ENCODE measurements around the gene PLXND1. TPM values are rescaled to one million over a fixed set of nuclear protein-coding genes. Genes with fewer than 3 reads are reported as not detected.

Gene PLXND1
- total RNA-seq, 2 donors from 2014 or later, result 207 to 246 TPM

DNA sequence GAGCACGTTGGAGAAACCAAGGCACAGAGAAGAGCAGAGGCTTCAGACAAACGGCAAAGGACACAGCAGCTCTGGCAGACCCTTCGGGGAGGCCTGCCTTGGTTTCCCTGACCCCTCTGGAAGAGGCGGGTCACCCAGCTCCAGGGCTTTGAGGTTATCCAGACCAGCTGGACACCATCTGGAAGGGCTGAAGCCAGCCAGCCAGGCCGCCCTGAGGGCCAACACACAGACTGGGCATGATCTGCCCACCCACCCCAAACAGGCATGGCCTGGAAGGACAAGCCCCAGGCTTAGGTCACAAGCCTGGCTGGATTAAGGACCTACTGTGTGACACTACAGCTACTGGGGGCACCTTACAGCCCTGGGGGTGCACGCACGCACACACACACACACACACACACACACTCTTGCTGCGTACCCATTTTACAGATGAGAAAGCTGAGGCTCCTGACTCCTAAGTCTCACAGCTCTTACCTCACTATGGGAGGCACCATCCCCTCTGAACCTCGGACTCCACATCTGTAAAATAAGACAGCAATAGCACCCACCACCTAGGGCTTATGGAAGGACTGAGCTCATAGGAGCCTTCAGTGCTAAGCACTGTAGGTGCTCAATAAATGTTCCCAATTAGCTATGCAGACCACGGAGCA, 10.8 kb downstream of the PLXND1 start:
- no peak for ATAC-seq (ENCODE audit: insufficient number of reproducible peaks, low FRiP score, low read depth)
- H3K36me3 ChIP-seq, result no peaks in the 10 kb centered on the region
- H3K27me3 ChIP-seq (replicated peaks; ENCODE audit: insufficient read depth), result no peaks in the 10 kb centered on the region
- TF ChIP-seq, protein P1, sequence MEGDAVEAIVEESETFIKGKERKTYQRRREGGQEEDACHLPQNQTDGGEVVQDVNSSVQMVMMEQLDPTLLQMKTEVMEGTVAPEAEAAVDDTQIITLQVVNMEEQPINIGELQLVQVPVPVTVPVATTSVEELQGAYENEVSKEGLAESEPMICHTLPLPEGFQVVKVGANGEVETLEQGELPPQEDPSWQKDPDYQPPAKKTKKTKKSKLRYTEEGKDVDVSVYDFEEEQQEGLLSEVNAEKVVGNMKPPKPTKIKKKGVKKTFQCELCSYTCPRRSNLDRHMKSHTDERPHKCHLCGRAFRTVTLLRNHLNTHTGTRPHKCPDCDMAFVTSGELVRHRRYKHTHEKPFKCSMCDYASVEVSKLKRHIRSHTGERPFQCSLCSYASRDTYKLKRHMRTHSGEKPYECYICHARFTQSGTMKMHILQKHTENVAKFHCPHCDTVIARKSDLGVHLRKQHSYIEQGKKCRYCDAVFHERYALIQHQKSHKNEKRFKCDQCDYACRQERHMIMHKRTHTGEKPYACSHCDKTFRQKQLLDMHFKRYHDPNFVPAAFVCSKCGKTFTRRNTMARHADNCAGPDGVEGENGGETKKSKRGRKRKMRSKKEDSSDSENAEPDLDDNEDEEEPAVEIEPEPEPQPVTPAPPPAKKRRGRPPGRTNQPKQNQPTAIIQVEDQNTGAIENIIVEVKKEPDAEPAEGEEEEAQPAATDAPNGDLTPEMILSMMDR (IDR thresholded peaks at IDR 0.05), result no peak
- peak overlapping the region; percentile 72 to 88 for H3K27ac ChIP-seq
- DNase-seq (ENCODE audit: low spot score), result no peak
- H3K4me3 ChIP-seq, result peak overlapping the region; percentile 57
- H3K4me1 ChIP-seq (ENCODE audit: control insufficient read depth in 1 of 2, low read depth in 2 of 2), result peaks cover 73 to 93% of the 10 kb centered on the region in 2 donors
- no peaks in the 10 kb centered on the region for H3K9me3 ChIP-seq

DNA sequence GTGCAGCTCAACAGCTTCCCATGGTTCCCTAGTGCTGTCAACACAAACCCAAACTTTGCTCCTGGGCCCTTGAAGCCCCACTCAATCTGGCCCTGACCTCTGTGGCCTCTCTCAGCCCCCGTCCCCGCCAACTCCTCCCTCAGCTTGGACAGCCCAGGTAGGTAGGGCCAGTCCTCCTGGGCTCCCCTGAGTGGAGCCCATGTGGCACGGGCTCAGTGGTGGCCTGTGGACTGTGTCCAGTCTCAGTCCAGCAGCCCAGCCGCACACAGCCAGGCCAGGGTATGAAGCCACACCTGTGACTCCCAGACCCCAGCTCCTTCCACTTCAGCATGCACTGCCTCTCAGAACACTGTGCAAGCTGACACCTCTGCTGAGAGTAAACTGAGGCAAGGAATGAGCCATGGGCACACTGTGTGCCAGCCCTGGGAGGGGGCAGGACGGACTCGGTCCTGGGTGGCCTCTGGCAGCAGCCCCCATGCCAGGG, 11.5 kb downstream of the PLXND1 start:
- TF ChIP-seq, protein P1 (IDR thresholded peaks at IDR 0.05), result no peak
- no peak overlapping the region for H3K4me3 ChIP-seq
- no peaks in the 10 kb centered on the region for H3K27me3 ChIP-seq (replicated peaks; ENCODE audit: insufficient read depth)
- no peaks in the 10 kb centered on the region for H3K9me3 ChIP-seq
- no peaks in the 10 kb centered on the region for H3K36me3 ChIP-seq
- H3K4me1 ChIP-seq (ENCODE audit: control insufficient read depth in 1 of 2, low read depth in 2 of 2), result peaks cover 73 to 93% of the 10 kb centered on the region in 2 donors
- ATAC-seq (ENCODE audit: insufficient number of reproducible peaks, low FRiP score, low read depth) (no peak), DNase-seq (ENCODE audit: low spot score) (no peak)
- peak overlapping the region; percentile 72 to 88 for H3K27ac ChIP-seq

DNA sequence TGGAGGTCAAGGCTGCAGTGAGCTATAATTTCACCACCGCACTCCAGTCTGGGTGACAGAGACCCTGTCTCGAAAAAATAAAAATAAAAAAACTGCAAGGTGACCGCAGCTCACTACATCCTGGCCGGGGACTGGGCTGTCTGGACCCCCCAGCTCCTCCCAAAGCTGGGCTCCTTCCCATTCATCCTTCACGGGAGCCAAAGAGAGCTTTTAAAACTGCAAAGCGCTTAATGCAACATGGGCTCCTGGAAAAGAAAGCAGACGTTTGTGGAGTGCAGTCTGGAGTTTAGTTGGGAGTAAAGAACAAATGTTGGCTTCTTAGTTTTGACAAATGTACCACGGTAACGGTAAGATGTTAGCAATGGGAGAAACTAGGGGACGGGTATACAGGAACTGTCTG, 12.1 kb downstream of the PLXND1 start:
- H3K27ac ChIP-seq, result peak overlapping the region in 1 of 2 donors; percentile 74
- peaks cover 74 to 89% of the 10 kb centered on the region in 2 donors for H3K4me1 ChIP-seq (ENCODE audit: control insufficient read depth in 1 of 2, low read depth in 2 of 2)
- ATAC-seq (ENCODE audit: insufficient number of reproducible peaks, low FRiP score, low read depth) (no peak), DNase-seq (ENCODE audit: low spot score) (no peak)
- no peaks in the 10 kb centered on the region for H3K36me3 ChIP-seq
- H3K9me3 ChIP-seq, result no peaks in the 10 kb centered on the region
- TF ChIP-seq, protein P1 (IDR thresholded peaks at IDR 0.05), result no peak
- H3K4me3 ChIP-seq, result peak overlapping the region; percentile 6
- H3K27me3 ChIP-seq (replicated peaks; ENCODE audit: insufficient read depth), result no peaks in the 10 kb centered on the region

DNA sequence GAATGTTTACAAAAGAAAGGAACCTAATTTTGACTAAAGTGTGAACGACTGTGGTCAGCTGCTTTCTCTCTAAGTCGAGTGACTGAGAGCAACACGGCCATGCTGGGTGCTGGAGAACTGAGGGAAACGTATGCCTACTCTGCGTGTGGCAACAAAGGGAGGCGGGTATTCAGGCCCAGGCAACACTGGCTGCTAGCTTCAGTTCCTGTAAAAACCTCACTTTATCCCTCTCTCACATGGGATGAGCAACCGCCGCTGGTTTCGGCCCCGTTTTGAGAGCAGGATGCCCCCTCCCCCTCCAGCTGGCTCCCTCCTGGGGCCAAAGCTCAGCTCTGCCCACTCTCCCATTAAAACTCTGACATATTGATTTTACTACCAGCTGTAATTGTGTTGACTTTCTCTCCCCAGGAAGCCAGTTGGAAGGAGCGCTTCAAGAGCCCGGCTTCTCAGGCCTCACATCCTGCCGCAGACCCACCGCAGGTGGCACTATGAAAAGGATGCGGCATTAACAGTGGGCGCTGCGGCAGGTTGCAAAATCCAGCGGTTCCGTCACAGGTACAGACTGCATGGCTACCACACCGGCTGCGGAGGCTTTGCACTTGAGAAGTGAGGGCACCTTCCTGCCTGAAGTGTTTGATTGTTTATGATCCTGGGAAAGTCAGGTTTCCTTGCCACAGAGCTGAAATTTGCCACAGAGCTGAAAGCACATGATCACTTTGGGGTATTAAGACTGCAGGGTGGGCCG, 12.7 kb downstream of the PLXND1 start:
- no peak for DNase-seq (ENCODE audit: low spot score)
- Histone ChIP-seq H3K27me3 (replicated peaks; ENCODE audit: insufficient read depth) (no peaks in the 10 kb centered on the region), H3K9me3 (no peaks in the 10 kb centered on the region), H3K4me1 (ENCODE audit: control insufficient read depth in 1 of 2, low read depth in 2 of 2) (peaks cover 74 to 84% of the 10 kb centered on the region in 2 donors), H3K4me3 (peak overlapping the region; percentile 6), H3K36me3 (peaks cover 1% of the 10 kb centered on the region), H3K27ac (peak overlapping the region; percentile 74 to 75)
- TF ChIP-seq, protein P1 (IDR thresholded peaks at IDR 0.05), result no peak
- ATAC-seq (ENCODE audit: insufficient number of reproducible peaks, low FRiP score, low read depth), result no peak

DNA sequence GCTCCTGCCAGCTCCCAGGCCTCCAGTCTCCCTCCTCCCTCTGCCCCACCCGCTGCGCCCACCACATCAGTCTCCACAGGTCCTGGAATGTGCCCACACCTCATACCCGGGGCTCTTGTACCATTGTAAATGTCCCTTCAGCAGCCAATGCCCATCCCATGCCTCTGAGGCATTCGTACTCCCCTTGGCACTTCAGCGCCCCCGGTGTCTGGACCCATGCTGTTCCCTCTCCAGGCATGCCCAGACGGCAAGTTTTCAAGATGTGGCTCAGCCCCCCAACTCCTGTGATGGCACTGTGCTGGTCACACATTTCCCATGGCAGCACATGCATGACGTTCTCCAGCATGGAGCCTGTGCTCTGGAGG, 13.3 kb downstream of the PLXND1 start:
- DNase-seq (ENCODE audit: low spot score), result no peak
- H3K36me3 ChIP-seq, result peaks cover 3% of the 10 kb centered on the region
- peaks cover 69 to 78% of the 10 kb centered on the region in 2 donors for H3K4me1 ChIP-seq (ENCODE audit: control insufficient read depth in 1 of 2, low read depth in 2 of 2)
- H3K9me3 ChIP-seq, result no peaks in the 10 kb centered on the region
- H3K27me3 ChIP-seq (replicated peaks; ENCODE audit: insufficient read depth), result no peaks in the 10 kb centered on the region
- peak overlapping the region; percentile 74 to 75 for H3K27ac ChIP-seq
- no peak for ATAC-seq (ENCODE audit: insufficient number of reproducible peaks, low FRiP score, low read depth)
- TF ChIP-seq, protein P1 (IDR thresholded peaks at IDR 0.05), result no peak
- peak overlapping the region; percentile 36 for H3K4me3 ChIP-seq

Data from thoracic aorta (tissue), 2 donors.